Gastrocnemius medialis (tissue), 4 donors: Measurements from ENCODE around the gene HSP90B1. TPM values are rescaled to one million over a fixed set of nuclear protein-coding genes. Genes with fewer than 3 reads are reported as not detected.

Experiments used
- ATAC-seq, 2 donors: fragments of 150-250 bp; one replicate each; pipeline ENCODE4 v1.9.1; 2016
- DNase-seq, 2 donors: peaks; one replicate each; pipeline ENCODE4 v3.0.0-alpha.2; 2019
- H3K27ac ChIP-seq, 4 donors: fragments of 200-600 bp; sonication (generic); 1 replicate in 1 of 4; 2 replicates in 3 of 4; pipeline ENCODE4 v1.5.1; 2016 to 2018; ENCODE audit warnings: mild to moderate bottlenecking in 2 of 4, moderate library complexity in 1 of 4
- H3K27me3 ChIP-seq, 3 donors: fragments of 200-600 bp; sonication (generic) in 2 of 3; 1 replicate in 1 of 3; 2 replicates in 2 of 3; pipeline versions ENCODE4 v1.5.1 to v1.6.0; 2016 to 2019; ENCODE audit warnings: mild to moderate bottlenecking in 1 of 3, moderate library complexity in 1 of 3
- H3K36me3 ChIP-seq, 2 donors: fragments of 200-600 bp; sonication (generic) in 1 of 2; one replicate each; pipeline ENCODE4 v1.5.1; 2017 to 2018
- H3K4me1 ChIP-seq, 2 donors: fragments of 200-600 bp; sonication (generic) in 1 of 2; one replicate each; pipeline ENCODE4 v1.5.1; 2016 to 2017; ENCODE audit warnings: mild to moderate bottlenecking in 2 of 2
- H3K4me3 ChIP-seq, 4 donors: fragments of 200-600 bp; sonication (generic) in 3 of 4; 1 replicate in 1 of 4; 2 replicates in 3 of 4; pipeline ENCODE4 v1.5.1; 2016 to 2019; ENCODE audit warnings: mild to moderate bottlenecking in 2 of 4
- H3K9me3 ChIP-seq, 3 donors: fragments of 200-600 bp; sonication (generic) in 2 of 3; 1 replicate in 1 of 3; 2 replicates in 2 of 3; pipeline ENCODE4 v1.5.1; 2016 to 2019
- POLR2A ChIP-seq, 2 donors: fragments of 450-650 bp; IDR thresholded peaks; one replicate each; pipeline ENCODE4 v1.6.1; 2017; ENCODE audit warnings: antibody characterized with exemption in 2 of 2, mild to moderate bottlenecking in 2 of 2, moderate library complexity in 2 of 2
- in situ Hi-C, 4 donors: fragments of 200-750 bp; cut with MboI; loops; one replicate each; pipeline versions ENCODE4 v1.15.0 to v1.8.0; 2017; ENCODE audit warnings: low sequenced_read_pairs in 4 of 4
- intact Hi-C: fragments of 100-400 bp; cut with DNase I; formaldehyde crosslinking; loops from one replicate; pipeline ENCODE4 v1.15.1; 2023; ENCODE audit warnings: low total_unique reads
- total RNA-seq, 4 donors: library from RNA; depleted of rRNA; stranded (reverse); fragments of >200 nt; gene quantifications; one replicate each; pipeline versions ENCODE4 v1.1.0 to v1.2.3, GENCODE V29; 2016
- TF ChIP-seq, protein P1 (sequence below), 5 experiments: fragments of 450-650 bp in 3 of 5; fragments of 200-600 bp in 2 of 5; sonication (generic) in 2 of 5; IDR thresholded peaks in 4 of 5; conservative IDR thresholded peaks in 1 of 5; 1 replicate in 4 of 5; 2 replicates in 1 of 5; pipeline ENCODE4 v1.5.1; 2016 to 2019; ENCODE audit warnings: antibody characterized with exemption in 5 of 5, mild to moderate bottlenecking in 3 of 5, moderate library complexity in 3 of 5

Gene HSP90B1
- total RNA-seq, 4 donors from 2014 or later = 60.3 to 94.8 (median 79.3) TPM

DNA sequence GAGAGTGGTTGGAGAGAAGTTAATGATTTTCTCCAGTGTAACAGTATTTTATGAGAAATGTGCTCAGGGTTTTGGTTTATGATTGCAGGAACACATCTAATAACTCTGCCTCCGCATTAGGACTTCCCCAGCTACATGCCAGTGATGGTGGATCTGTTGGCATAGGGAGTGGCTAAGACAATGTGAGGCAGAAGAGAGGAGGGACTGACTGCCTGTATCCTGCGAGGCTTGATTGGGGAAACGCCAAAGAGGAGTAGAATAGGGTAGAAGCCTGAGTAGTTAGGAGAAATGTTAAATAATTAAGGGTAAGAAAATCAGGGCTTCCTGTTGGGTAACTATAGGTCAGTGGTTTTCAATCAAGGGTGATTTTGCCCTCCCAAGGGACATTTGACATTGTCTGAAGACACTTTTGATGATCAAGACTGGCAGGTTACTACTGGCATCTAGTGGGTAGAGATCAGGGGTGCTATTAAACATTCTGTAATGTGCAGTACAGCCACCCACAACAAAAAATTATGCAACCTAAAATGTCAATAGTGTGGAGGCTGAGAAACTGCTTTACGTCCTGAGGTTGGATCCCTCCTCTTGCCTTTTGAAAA is 48.3 kb downstream of the HSP90B1 start:
- no peak for TF ChIP-seq POLR2A (IDR thresholded peaks at IDR 0.05)
- TF ChIP-seq, protein P1, sequence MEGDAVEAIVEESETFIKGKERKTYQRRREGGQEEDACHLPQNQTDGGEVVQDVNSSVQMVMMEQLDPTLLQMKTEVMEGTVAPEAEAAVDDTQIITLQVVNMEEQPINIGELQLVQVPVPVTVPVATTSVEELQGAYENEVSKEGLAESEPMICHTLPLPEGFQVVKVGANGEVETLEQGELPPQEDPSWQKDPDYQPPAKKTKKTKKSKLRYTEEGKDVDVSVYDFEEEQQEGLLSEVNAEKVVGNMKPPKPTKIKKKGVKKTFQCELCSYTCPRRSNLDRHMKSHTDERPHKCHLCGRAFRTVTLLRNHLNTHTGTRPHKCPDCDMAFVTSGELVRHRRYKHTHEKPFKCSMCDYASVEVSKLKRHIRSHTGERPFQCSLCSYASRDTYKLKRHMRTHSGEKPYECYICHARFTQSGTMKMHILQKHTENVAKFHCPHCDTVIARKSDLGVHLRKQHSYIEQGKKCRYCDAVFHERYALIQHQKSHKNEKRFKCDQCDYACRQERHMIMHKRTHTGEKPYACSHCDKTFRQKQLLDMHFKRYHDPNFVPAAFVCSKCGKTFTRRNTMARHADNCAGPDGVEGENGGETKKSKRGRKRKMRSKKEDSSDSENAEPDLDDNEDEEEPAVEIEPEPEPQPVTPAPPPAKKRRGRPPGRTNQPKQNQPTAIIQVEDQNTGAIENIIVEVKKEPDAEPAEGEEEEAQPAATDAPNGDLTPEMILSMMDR (IDR thresholded peaks at IDR 0.05 in 4 of 5, conservative IDR thresholded peaks at IDR 0.05 in 1 of 5) = no peak
- in situ Hi-C loops = no loop called here
- intact Hi-C loops = no loop called here

GRCh38 chr12:103986829-103987228 is 56.6 kb downstream of the HSP90B1 start:
- in situ Hi-C loops = no loop called here
- peaks cover 0 to 64% of the 10 kb centered on the region in 2 donors for H3K36me3 ChIP-seq
- ATAC-seq = no peak

More for the DNA sequence above, 48.3 kb downstream of the HSP90B1 start:
- H3K36me3 ChIP-seq = peaks cover 0 to 61% of the 10 kb centered on the region in 2 donors
- no peaks in the 10 kb centered on the region for H3K27me3 ChIP-seq
- H3K27ac ChIP-seq = no peak overlapping the region
- H3K9me3 ChIP-seq = no peaks in the 10 kb centered on the region
- DNase-seq (no peak), ATAC-seq (no peak)
- H3K4me3 ChIP-seq = no peak overlapping the region
- no peaks in the 10 kb centered on the region for H3K4me1 ChIP-seq

GRCh38 chr12:103994235-103994634 is 64.0 kb downstream of the HSP90B1 start:
- no peak for ATAC-seq
- in situ Hi-C loops (no loop called here), intact Hi-C loops (no loop called here)
- H3K27me3 ChIP-seq = no peaks in the 10 kb centered on the region
- H3K36me3 ChIP-seq = peaks cover 0 to 2% of the 10 kb centered on the region in 2 donors
- no peaks in the 10 kb centered on the region for H3K9me3 ChIP-seq
- DNase-seq = peak; percentile 10 to 34
- no peak overlapping the region for H3K27ac ChIP-seq
- peaks cover 11 to 13% of the 10 kb centered on the region in 2 donors for H3K4me1 ChIP-seq
- no peak overlapping the region for H3K4me3 ChIP-seq
- TF ChIP-seq, protein P1 (IDR thresholded peaks at IDR 0.05 in 4 of 5, conservative IDR thresholded peaks at IDR 0.05 in 1 of 5) = no peak
- no peak for TF ChIP-seq POLR2A (IDR thresholded peaks at IDR 0.05)

More at GRCh38 chr12:103986829-103987228, 56.6 kb downstream of the HSP90B1 start:
- TF ChIP-seq POLR2A (IDR thresholded peaks at IDR 0.05) = no peak
- TF ChIP-seq, protein P1 (IDR thresholded peaks at IDR 0.05 in 4 of 5, conservative IDR thresholded peaks at IDR 0.05 in 1 of 5) = no peak
- Histone ChIP-seq H3K4me3 (no peak overlapping the region), H3K9me3 (no peaks in the 10 kb centered on the region), H3K4me1 (no peaks in the 10 kb centered on the region), H3K27me3 (no peaks in the 10 kb centered on the region), H3K27ac (no peak overlapping the region)
- no peak for DNase-seq
- intact Hi-C loops = no loop called here

DNA sequence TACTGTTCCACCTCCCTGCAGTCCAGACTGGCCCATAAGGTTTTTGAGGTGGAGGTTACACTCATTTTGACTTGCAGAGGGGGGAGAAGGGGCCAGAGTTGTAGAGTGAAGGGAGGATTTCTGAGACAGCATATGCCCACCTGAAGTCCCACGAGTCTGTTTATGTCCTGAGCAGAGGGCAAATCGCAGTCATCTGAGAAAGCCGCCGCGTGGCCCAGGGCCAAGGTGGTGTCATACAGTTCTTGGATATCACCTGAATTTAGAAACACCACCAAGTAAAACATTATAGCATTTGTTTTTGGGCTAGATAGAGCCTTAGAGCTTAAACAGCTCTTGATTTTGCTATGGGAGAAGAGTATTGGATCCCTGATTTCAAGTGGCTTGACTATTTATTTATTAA is 66.4 kb downstream of the HSP90B1 start:
- peaks cover 11 to 13% of the 10 kb centered on the region in 2 donors for H3K4me1 ChIP-seq
- in situ Hi-C loops (no loop called here), intact Hi-C loops (no loop called here)
- ATAC-seq (peak; percentile 47 to 52), DNase-seq (peak in 1 of 2 donors; percentile 28)
- no peaks in the 10 kb centered on the region for H3K36me3 ChIP-seq
- no peak overlapping the region for H3K4me3 ChIP-seq
- H3K27me3 ChIP-seq = no peaks in the 10 kb centered on the region
- H3K9me3 ChIP-seq = no peaks in the 10 kb centered on the region
- TF ChIP-seq POLR2A (IDR thresholded peaks at IDR 0.05) = no peak
- TF ChIP-seq, protein P1 (IDR thresholded peaks at IDR 0.05 in 4 of 5, conservative IDR thresholded peaks at IDR 0.05 in 1 of 5) = no peak
- H3K27ac ChIP-seq = peak overlapping the region in 1 of 4 donors; percentile 16
